Endothelial cell (in vitro differentiated cells): ENCODE results near the gene ENPEP. TPM values are rescaled to one million over a fixed set of nuclear protein-coding genes. Genes with fewer than 3 reads are reported as not detected.

Source experiments
- DNase-seq: peaks from one replicate; pipeline ENCODE4 v3.0.0; 2021; ENCODE audit warnings: low spot score
- H3K27ac Mint-ChIP-seq: one replicate; pipeline ENCODE4 v1.8.0; 2021; ENCODE audit warnings: mixed read lengths, inconsistent platforms; ENCODE audit not compliant: unreplicated experiment
- H3K27me3 Mint-ChIP-seq: one replicate; pipeline ENCODE4 v1.8.0; 2021; ENCODE audit warnings: mild to moderate bottlenecking, moderate library complexity, mixed read lengths, inconsistent platforms; ENCODE audit not compliant: unreplicated experiment
- H3K36me3 Mint-ChIP-seq: one replicate; pipeline ENCODE4 v1.8.0; 2021; ENCODE audit warnings: mild to moderate bottlenecking, low read depth, mixed read lengths, inconsistent platforms; ENCODE audit not compliant: unreplicated experiment
- H3K4me1 Mint-ChIP-seq: one replicate; pipeline ENCODE4 v1.8.0; 2021; ENCODE audit warnings: mild to moderate bottlenecking, mixed read lengths, inconsistent platforms; ENCODE audit not compliant: unreplicated experiment
- H3K4me3 Mint-ChIP-seq: one replicate; pipeline ENCODE4 v1.8.0; 2021; ENCODE audit warnings: mild to moderate bottlenecking, mixed read lengths, inconsistent platforms; ENCODE audit not compliant: unreplicated experiment
- H3K9me3 Mint-ChIP-seq: one replicate; pipeline ENCODE4 v1.8.0; 2021; ENCODE audit warnings: mixed read lengths, inconsistent platforms; ENCODE audit not compliant: unreplicated experiment
- total RNA-seq: library from RNA; stranded (reverse); fragmentation: NEBNext Ultra II Directional; extraction: Animal tissue kit (Norgen Biotek cat#: 25700); gene quantifications from one replicate; pipeline ENCODE4 v1.2.1, GENCODE V29; 2021; ENCODE audit not compliant: unreplicated experiment
- TF ChIP-seq, protein P1 (sequence below): fragments of 200-600 bp; sonication (generic); IDR thresholded peaks from one replicate; pipeline ENCODE4 v1.5.0; 2021; ENCODE audit warnings: antibody characterized with exemption; ENCODE audit not compliant: unreplicated experiment

The ENPEP gene
- total RNA-seq, 1 donor from 2014 or later: 3.5 TPM

DNA sequence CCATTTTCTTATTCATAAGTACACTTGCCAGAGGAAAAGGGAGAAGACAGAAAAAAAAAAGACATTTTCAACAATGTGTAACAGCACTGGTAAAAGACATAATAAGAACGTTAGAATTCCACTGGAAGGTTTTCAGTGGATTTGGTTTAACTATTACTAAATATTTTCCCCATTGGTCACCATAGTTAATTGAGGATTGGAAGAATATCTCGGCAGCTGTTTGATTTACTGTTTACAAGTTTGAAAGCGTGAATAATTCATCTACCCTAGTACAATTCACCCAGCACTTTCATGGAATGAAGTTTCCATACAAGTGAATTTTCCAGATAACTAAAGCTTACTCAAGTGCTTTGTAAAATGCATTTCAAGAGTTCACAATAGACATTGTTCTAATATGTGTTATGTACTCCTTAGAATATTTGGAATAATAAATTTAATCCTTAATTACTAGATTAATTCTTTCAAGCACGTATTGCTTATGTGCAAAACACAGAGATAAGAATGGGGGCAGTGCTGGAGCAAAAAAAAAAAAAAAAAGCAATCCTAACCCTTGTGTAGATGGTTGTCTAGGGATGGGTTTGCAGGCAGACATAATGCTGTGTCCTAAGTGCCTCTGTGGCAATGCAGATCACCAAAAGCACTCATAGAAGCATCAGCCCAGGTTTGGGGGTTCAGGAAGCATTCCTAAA is 57.1 kb downstream of the ENPEP start:
- Mint-ChIP-seq H3K9me3 (no peaks in the 10 kb centered on the region), H3K4me1 (peaks cover 34% of the 10 kb centered on the region), H3K36me3 (no peaks in the 10 kb centered on the region), H3K27ac (no peak overlapping the region), H3K27me3 (no peaks in the 10 kb centered on the region), H3K4me3 (no peak overlapping the region)
- no peak for DNase-seq
- TF ChIP-seq, protein P1, sequence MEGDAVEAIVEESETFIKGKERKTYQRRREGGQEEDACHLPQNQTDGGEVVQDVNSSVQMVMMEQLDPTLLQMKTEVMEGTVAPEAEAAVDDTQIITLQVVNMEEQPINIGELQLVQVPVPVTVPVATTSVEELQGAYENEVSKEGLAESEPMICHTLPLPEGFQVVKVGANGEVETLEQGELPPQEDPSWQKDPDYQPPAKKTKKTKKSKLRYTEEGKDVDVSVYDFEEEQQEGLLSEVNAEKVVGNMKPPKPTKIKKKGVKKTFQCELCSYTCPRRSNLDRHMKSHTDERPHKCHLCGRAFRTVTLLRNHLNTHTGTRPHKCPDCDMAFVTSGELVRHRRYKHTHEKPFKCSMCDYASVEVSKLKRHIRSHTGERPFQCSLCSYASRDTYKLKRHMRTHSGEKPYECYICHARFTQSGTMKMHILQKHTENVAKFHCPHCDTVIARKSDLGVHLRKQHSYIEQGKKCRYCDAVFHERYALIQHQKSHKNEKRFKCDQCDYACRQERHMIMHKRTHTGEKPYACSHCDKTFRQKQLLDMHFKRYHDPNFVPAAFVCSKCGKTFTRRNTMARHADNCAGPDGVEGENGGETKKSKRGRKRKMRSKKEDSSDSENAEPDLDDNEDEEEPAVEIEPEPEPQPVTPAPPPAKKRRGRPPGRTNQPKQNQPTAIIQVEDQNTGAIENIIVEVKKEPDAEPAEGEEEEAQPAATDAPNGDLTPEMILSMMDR: no peak

DNA sequence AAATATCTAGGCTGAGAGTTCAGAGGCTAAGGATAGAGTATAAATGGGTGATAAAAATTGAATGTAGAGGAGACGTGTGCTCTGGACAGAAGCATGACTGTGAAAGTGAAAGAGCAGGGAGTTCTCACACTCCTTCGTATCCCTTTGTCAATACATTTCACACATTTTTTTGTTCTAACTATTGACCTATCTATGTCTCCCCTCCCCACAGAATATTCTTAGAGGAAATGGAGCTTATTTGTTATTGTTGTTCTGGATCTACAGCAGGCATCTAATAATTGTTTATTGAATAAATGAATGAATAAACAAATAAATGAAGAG is 57.6 kb downstream of the ENPEP start:
- Mint-ChIP-seq H3K27me3 (no peaks in the 10 kb centered on the region), H3K4me1 (peaks cover 34% of the 10 kb centered on the region), H3K36me3 (no peaks in the 10 kb centered on the region), H3K27ac (peak overlapping the region; percentile 28), H3K9me3 (no peaks in the 10 kb centered on the region), H3K4me3 (no peak overlapping the region)
- no peak for DNase-seq
- TF ChIP-seq, protein P1: no peak

DNA sequence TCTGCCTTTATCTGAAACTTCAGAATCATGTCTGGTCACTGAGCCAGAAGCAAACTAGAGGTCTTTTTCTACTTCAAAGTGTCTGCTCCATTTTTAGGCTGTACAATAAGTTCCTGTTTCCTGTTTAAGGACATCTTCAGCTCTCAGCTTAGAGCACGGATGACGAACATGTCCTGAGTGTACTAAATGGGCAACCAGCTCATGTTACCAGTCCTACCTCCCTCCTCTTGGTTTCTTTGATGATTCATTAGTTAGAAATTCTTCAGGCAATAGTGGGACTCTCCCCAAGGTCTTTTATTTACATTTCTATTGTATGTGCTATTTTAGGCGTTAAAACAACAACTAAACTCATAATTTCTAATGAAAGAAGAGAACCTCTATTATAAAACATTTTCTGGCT is 58.0 kb downstream of the ENPEP start:
- H3K27me3 Mint-ChIP-seq: no peaks in the 10 kb centered on the region
- no peaks in the 10 kb centered on the region for H3K9me3 Mint-ChIP-seq
- H3K4me3 Mint-ChIP-seq: no peak overlapping the region
- no peaks in the 10 kb centered on the region for H3K36me3 Mint-ChIP-seq
- peaks cover 34% of the 10 kb centered on the region for H3K4me1 Mint-ChIP-seq
- DNase-seq: no peak
- TF ChIP-seq, protein P1: no peak
- H3K27ac Mint-ChIP-seq: peak overlapping the region; percentile 28

DNA sequence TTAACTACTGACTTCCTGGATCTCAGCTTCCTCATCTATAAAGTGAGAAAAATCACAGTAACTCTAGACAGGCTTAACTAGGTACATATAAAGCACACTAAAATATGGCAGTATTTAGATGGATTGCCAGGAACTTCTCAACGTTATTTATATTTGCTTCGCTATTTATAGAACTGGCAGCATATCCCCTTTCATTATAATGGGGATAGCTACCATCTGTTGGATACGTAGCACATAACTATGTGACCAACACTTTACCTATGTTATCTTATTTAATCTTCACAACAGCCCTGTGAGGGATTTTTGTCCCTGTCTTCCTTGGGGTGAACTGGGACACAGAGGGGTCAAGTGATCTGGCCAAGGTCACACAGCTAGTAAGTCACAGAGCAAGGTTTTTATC is 64.6 kb downstream of the ENPEP start:
- H3K36me3 Mint-ChIP-seq: no peaks in the 10 kb centered on the region
- H3K4me1 Mint-ChIP-seq: no peaks in the 10 kb centered on the region
- no peaks in the 10 kb centered on the region for H3K9me3 Mint-ChIP-seq
- TF ChIP-seq, protein P1: no peak
- H3K4me3 Mint-ChIP-seq: no peak overlapping the region
- DNase-seq: no peak
- no peak overlapping the region for H3K27ac Mint-ChIP-seq
- no peaks in the 10 kb centered on the region for H3K27me3 Mint-ChIP-seq

DNA sequence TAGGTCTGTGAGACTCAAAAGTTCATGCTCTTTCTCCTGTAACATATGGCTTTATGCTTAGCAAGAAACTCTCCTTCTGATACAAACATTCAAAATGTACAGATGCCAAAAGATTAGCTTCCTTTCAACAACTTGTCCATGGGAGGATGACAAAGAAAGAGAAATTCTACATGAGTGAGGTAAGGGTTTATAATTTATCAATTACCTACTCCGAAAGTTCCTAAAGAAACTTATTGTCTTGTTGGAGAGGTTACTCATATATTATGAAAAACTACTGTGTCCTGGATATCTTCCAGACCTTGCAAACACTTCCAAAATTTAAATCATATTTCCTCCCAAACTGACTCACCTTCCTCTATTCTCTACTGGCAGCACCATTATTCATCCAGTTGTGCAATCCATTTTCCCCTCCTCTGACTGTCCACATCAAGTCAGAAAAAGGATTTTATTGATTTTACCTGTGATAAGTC is 65.1 kb downstream of the ENPEP start:
- TF ChIP-seq, protein P1: no peak
- no peak for DNase-seq
- Mint-ChIP-seq H3K4me1 (no peaks in the 10 kb centered on the region), H3K27me3 (no peaks in the 10 kb centered on the region), H3K36me3 (no peaks in the 10 kb centered on the region), H3K27ac (no peak overlapping the region), H3K4me3 (no peak overlapping the region), H3K9me3 (no peaks in the 10 kb centered on the region)
